Muscle of leg (tissue), 11 donors: ENCODE data around the gene NFYA. TPM values are rescaled to one million over a fixed set of nuclear protein-coding genes. Genes with fewer than 3 reads are reported as not detected.
A peak's percentile ranks its signal among the peaks of the same experiment; 100 is the strongest.

ENCODE experiments used
- DNase-seq: peaks from one replicate; pipeline ENCODE4 v3.0.0; 2013
- H3K27ac ChIP-seq: one replicate; pipeline ENCODE4 v1.5.1; 2013; ENCODE audit warnings: mild to moderate bottlenecking, low read length, control low read depth
- H3K27me3 ChIP-seq: one replicate; pipeline ENCODE4 v1.6.1; 2013; ENCODE audit warnings: low read length; ENCODE audit not compliant: control insufficient read depth, insufficient read depth
- H3K36me3 ChIP-seq: one replicate; pipeline ENCODE4 v1.6.1; 2013; ENCODE audit warnings: low read length; ENCODE audit not compliant: control insufficient read depth, insufficient read depth
- H3K4me1 ChIP-seq: one replicate; pipeline ENCODE4 v1.6.1; 2013; ENCODE audit warnings: low read length; ENCODE audit not compliant: control insufficient read depth, insufficient read depth
- H3K4me3 ChIP-seq: one replicate; pipeline ENCODE4 v1.5.1; 2013; ENCODE audit warnings: low read length, control low read depth
- H3K9me3 ChIP-seq: replicated peaks from 2 replicates; pipeline ENCODE4 v1.6.1; 2013; ENCODE audit warnings: low read depth, low read length; ENCODE audit not compliant: control insufficient read depth
- WGBS: methylation state at CpG from one replicate; pipeline ENCODE4 v1.1.5; 2013; ENCODE audit warnings: missing lambda C conversion rate; ENCODE audit not compliant: insufficient coverage; 5-methylcytosine and 5-hydroxymethylcytosine counted together
- polyA plus RNA-seq, 8 donors: library from polyadenylated mRNA; unstranded; fragments of 120-200 nt; gene quantifications; one replicate each; pipeline versions ENCODE4 v1.2.1 to v1.2.3, GENCODE V29; 2013; ENCODE audit warnings: inconsistent platforms in 1 of 8, low replicate concordance in 1 of 8; ENCODE audit not compliant: insufficient read length in 8 of 8, insufficient read depth in 1 of 8
- total RNA-seq: library from RNA; stranded (reverse); fragments of 120-200 nt; gene quantifications from one replicate; pipeline ENCODE4 v1.2.4, GENCODE V29; 2013

NFYA gene
- total and polyA plus RNA-seq, 9 donors = 14.4 to 35.2 (median 27.2) TPM

- H3K27me3 ChIP-seq = no peaks in the 10 kb centered on the region
- H3K4me3 ChIP-seq = peak overlapping the region; percentile 65
- H3K36me3 ChIP-seq = peaks cover 36% of the 10 kb centered on the region
- 43% methylated on average over 1 of the region's 6 CpGs for WGBS
- H3K4me1 ChIP-seq = peaks cover 34% of the 10 kb centered on the region
- DNase-seq = no peak
- H3K27ac ChIP-seq = peak overlapping the region; percentile 95
- H3K9me3 ChIP-seq = no peaks in the 10 kb centered on the region
Measured at GRCh38 chr6:41056768-41057490, 15.8 kb upstream of the NFYA start.

- peaks cover 18% of the 10 kb centered on the region for H3K4me1 ChIP-seq
- H3K36me3 ChIP-seq = peaks cover 38% of the 10 kb centered on the region
- DNase-seq = peak; percentile 46
- H3K27ac ChIP-seq = peak overlapping the region; percentile 88
- 50% methylated on average over 2 of the region's 2 CpGs for WGBS
- H3K9me3 ChIP-seq = no peaks in the 10 kb centered on the region
- no peaks in the 10 kb centered on the region for H3K27me3 ChIP-seq
- H3K4me3 ChIP-seq = peak overlapping the region; percentile 6
Measured at GRCh38 chr6:41058783-41059181, 14.0 kb upstream of the NFYA start.

DNA sequence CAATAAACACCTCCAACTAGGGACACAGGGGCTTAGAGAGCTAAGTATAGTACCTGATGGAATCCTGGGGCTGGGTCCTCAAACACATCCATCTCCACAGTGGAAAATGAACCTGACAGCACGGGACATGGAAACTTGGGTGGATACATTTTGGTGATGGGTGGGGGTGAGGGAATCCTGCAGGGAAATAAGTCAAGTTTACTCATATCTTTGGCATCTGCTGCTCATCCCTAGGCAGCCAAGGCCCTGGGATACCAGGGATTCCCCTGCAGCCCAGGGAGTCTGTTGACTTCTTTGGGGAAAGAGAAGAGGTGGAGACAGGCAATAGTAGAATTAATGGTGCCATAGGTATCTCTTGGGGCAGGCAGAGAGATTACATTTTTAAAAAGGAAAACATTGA, 13.2 kb upstream of the NFYA start:
- WGBS = no CpG with 5 or more reads among the region's 1 CpG
- Histone ChIP-seq H3K9me3 (no peaks in the 10 kb centered on the region), H3K4me1 (peaks cover 21% of the 10 kb centered on the region), H3K4me3 (no peak overlapping the region), H3K27me3 (no peaks in the 10 kb centered on the region), H3K27ac (peak overlapping the region; percentile 88), H3K36me3 (peaks cover 43% of the 10 kb centered on the region)
- peak; percentile 35 for DNase-seq

GRCh38 chr6:41061196-41061726, 11.5 kb upstream of the NFYA start:
- Histone ChIP-seq H3K27me3 (no peaks in the 10 kb centered on the region), H3K36me3 (peaks cover 39% of the 10 kb centered on the region), H3K4me3 (peak overlapping the region; percentile 3), H3K9me3 (no peaks in the 10 kb centered on the region), H3K27ac (peak overlapping the region; percentile 47), H3K4me1 (peaks cover 16% of the 10 kb centered on the region)
- 100% methylated on average over 6 of the region's 13 CpGs for WGBS
- no peak for DNase-seq

DNA sequence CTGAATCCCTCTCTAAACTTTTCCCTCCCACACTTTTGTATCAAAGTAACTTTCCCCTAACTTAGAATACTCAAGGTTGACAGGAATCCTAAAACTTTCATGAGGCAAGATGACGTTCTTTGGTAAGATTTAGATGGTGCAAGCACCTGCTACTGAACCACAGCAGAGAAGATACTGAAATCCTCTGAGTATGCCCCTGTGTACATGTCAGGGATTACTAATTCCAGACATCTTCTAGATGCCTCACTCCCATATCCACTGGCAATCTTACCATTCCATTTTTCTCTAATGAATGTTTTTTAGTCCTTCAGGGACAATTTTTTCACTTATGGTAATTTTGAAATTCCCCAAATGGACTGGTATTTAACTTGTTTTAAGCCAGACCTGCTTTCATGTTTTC, 10.7 kb upstream of the NFYA start:
- peaks cover 37% of the 10 kb centered on the region for H3K36me3 ChIP-seq
- H3K4me3 ChIP-seq = peak overlapping the region; percentile 14
- H3K27me3 ChIP-seq = no peaks in the 10 kb centered on the region
- WGBS = no CpG with 5 or more reads among the region's 1 CpG
- no peak for DNase-seq
- no peaks in the 10 kb centered on the region for H3K9me3 ChIP-seq
- H3K27ac ChIP-seq = no peak overlapping the region
- peaks cover 16% of the 10 kb centered on the region for H3K4me1 ChIP-seq

GRCh38 chr6:41063884-41064285, 8.9 kb upstream of the NFYA start:
- H3K9me3 ChIP-seq = no peaks in the 10 kb centered on the region
- 94% methylated on average over 2 of the region's 2 CpGs for WGBS
- peaks cover 31% of the 10 kb centered on the region for H3K36me3 ChIP-seq
- no peak overlapping the region for H3K4me3 ChIP-seq
- H3K27ac ChIP-seq = peak overlapping the region; percentile 74
- peak; percentile 68 for DNase-seq
- H3K27me3 ChIP-seq = no peaks in the 10 kb centered on the region
- H3K4me1 ChIP-seq = peaks cover 11% of the 10 kb centered on the region

GRCh38 chr6:41064841-41065240, 7.9 kb upstream of the NFYA start:
- WGBS = 78% methylated on average over 3 of the region's 5 CpGs
- peak overlapping the region; percentile 74 for H3K27ac ChIP-seq

DNA sequence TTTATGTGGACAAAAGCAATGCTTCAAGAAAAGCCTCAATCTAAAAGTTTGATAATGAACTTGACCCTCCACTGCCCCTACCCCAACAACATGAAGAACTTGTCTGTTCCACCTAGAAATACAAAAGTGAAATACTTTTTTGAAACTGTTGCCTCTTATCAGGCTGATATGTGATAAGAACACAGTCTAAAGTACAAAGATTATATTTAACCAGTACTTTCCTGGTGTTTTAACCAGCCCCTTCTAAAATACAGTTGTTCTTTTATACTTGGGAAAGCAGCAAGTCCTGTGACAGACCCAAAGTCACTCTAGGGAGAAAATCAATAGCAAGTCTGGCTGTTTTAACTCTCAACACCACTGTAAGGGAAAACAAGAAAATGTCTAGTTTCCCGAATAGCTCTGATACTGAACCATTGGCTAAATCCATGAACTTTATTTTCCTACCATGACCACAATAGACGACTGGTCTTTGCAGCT, 7.2 kb upstream of the NFYA start:
- peaks cover 28% of the 10 kb centered on the region for H3K36me3 ChIP-seq
- H3K9me3 ChIP-seq = no peaks in the 10 kb centered on the region
- H3K4me3 ChIP-seq = no peak overlapping the region
- DNase-seq = no peak
- 100% methylated on average over 1 of the region's 2 CpGs for WGBS
- no peaks in the 10 kb centered on the region for H3K27me3 ChIP-seq
- peaks cover 7% of the 10 kb centered on the region for H3K4me1 ChIP-seq
- H3K27ac ChIP-seq = no peak overlapping the region

More at GRCh38 chr6:41064841-41065240, 7.9 kb upstream of the NFYA start:
- H3K9me3 ChIP-seq = no peaks in the 10 kb centered on the region
- peaks cover 31% of the 10 kb centered on the region for H3K36me3 ChIP-seq
- H3K4me3 ChIP-seq = no peak overlapping the region
- no peak for DNase-seq
- peaks cover 7% of the 10 kb centered on the region for H3K4me1 ChIP-seq
- H3K27me3 ChIP-seq = no peaks in the 10 kb centered on the region

- Histone ChIP-seq H3K9me3 (no peaks in the 10 kb centered on the region), H3K27me3 (no peaks in the 10 kb centered on the region), H3K4me3 (no peak overlapping the region), H3K36me3 (peaks cover 21% of the 10 kb centered on the region), H3K27ac (no peak overlapping the region), H3K4me1 (peaks cover 9% of the 10 kb centered on the region)
- DNase-seq = peak; percentile 90
- WGBS = 0% methylated on average over 2 of the region's 3 CpGs
Measured at GRCh38 chr6:41066867-41067304, 5.9 kb upstream of the NFYA start.

- no peak for DNase-seq
- H3K4me1 ChIP-seq = peaks cover 11% of the 10 kb centered on the region
- no peaks in the 10 kb centered on the region for H3K27me3 ChIP-seq
- H3K27ac ChIP-seq = peak overlapping the region; percentile 100
- WGBS = 0% methylated on average over 10 of the region's 16 CpGs
- H3K9me3 ChIP-seq = no peaks in the 10 kb centered on the region
- peaks cover 6% of the 10 kb centered on the region for H3K36me3 ChIP-seq
- H3K4me3 ChIP-seq = peak overlapping the region; percentile 89
Measured at GRCh38 chr6:41071501-41071922, 1.3 kb upstream of the NFYA start.
